Left ventricle myocardium inferior (tissue), 1 donor: ENCODE measurements around the gene CAPN5. TPM values are rescaled to one million over a fixed set of nuclear protein-coding genes. Genes with fewer than 3 reads are reported as not detected.

ENCODE experiments used
- DNase-seq: peaks from one replicate; pipeline ENCODE4 v3.0.0-alpha.2; 2020
- H3K27ac ChIP-seq: fragments of 200-600 bp; replicated peaks from 2 replicates; pipeline ENCODE4 v1.8.0; 2021
- H3K27me3 ChIP-seq: fragments of 200-600 bp; 2 replicates; pipeline ENCODE4 v1.8.0; 2021; ENCODE audit warnings: low read depth
- H3K36me3 ChIP-seq: fragments of 200-600 bp; 2 replicates; pipeline ENCODE4 v1.8.0; 2021
- H3K4me1 ChIP-seq: fragments of 200-600 bp; 2 replicates; pipeline ENCODE4 v1.8.0; 2021
- H3K4me3 ChIP-seq: fragments of 200-600 bp; 2 replicates; pipeline ENCODE4 v1.8.0; 2021; ENCODE audit warnings: mild to moderate bottlenecking, moderate library complexity
- H3K9me3 ChIP-seq: fragments of 200-600 bp; replicated peaks from 2 replicates; pipeline ENCODE4 v1.8.0; 2021
- CTCF ChIP-seq: fragments of 200-600 bp; IDR thresholded peaks from 2 replicates; pipeline ENCODE4 v1.8.0; 2021; ENCODE audit warnings: antibody characterized with exemption, mild to moderate bottlenecking, borderline replicate concordance
- intact Hi-C: fragments of 100-400 bp; cut with micrococcal nuclease; formaldehyde crosslinking; loops from one replicate; pipeline ENCODE4 v1.11.0; 2022
- total RNA-seq: library from RNA; stranded (reverse); fragmentation: NEBNext Ultra II Directional; extraction: Animal tissue kit (Norgen Biotek cat#: 25700); gene quantifications from one replicate; pipeline ENCODE4 v1.2.1, GENCODE V29; 2021
- donor health status: DM: no; HTN: yes; CAD: no; lungs with severe emphysema.

CAPN5 gene
- total RNA-seq, 1 donor from 2014 or later, result 2.3 TPM

DNA sequence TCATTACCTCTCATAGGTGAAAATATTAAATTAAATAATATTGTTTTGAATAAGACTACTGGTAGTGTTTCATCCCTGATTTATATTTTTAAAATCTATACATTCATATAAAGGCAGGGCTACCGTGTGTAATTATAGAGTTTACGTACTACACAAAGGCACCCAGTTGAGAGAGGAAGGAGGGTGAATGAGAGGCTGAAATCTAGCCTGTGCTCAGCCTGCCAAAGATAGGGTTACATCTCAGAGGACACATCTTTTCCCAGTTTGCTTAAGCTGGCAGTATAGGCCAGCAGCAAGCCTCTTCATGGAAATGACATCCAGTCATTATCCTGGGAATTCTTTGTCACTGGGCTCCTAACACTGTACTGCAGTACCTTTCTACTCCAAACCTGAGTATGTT, 40.0 kb upstream of the CAPN5 start:
- TF ChIP-seq CTCF, result no peak
- Histone ChIP-seq H3K27ac (no peak overlapping the region), H3K4me3 (no peak overlapping the region), H3K36me3 (no peaks in the 10 kb centered on the region), H3K9me3 (no peaks in the 10 kb centered on the region), H3K4me1 (peaks cover 4% of the 10 kb centered on the region), H3K27me3 (peaks cover 20% of the 10 kb centered on the region)
- intact Hi-C loops, result no loop called here
- DNase-seq, result no peak

DNA sequence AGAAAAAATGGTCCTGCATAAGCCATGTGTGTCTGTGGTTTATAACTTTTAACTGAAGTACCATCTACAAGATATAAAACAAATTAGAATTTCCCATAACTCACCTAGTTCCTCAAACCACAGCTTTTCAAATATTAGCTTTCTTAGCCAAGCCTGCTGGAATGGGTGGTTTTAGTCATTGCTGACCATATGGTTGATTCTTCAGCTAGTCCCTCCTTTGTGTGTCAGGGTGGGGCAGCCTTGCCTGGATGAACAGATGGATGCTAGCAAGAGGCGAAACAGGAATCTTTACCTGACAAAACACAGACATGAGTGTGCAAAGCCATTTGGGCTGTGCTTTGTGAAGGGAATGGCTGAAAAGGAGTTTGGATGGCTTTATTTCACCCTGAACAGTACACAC, 39.5 kb upstream of the CAPN5 start:
- Histone ChIP-seq H3K36me3 (no peaks in the 10 kb centered on the region), H3K27ac (no peak overlapping the region), H3K4me3 (no peak overlapping the region), H3K9me3 (no peaks in the 10 kb centered on the region), H3K27me3 (peaks cover 25% of the 10 kb centered on the region), H3K4me1 (peaks cover 4% of the 10 kb centered on the region)
- no peak for DNase-seq
- intact Hi-C loops, result no loop called here
- TF ChIP-seq CTCF, result no peak

- Histone ChIP-seq H3K27ac (no peak overlapping the region), H3K36me3 (no peaks in the 10 kb centered on the region), H3K4me1 (peaks cover 4% of the 10 kb centered on the region), H3K4me3 (no peak overlapping the region), H3K9me3 (no peaks in the 10 kb centered on the region), H3K27me3 (peaks cover 47% of the 10 kb centered on the region)
- DNase-seq, result no peak
- TF ChIP-seq CTCF, result no peak
- intact Hi-C loops, result no loop called here
Observed at GRCh38 chr11:77029829-77030228, 36.9 kb upstream of the CAPN5 start.

- H3K27ac ChIP-seq, result no peak overlapping the region
- DNase-seq, result no peak
- no peaks in the 10 kb centered on the region for H3K9me3 ChIP-seq
- no peaks in the 10 kb centered on the region for H3K36me3 ChIP-seq
- no peak overlapping the region for H3K4me3 ChIP-seq
- no peak for TF ChIP-seq CTCF
- H3K27me3 ChIP-seq, result peaks cover 58% of the 10 kb centered on the region
- intact Hi-C loops, result no loop called here
- peaks cover 4% of the 10 kb centered on the region for H3K4me1 ChIP-seq
Observed at GRCh38 chr11:77030834-77031414, 35.8 kb upstream of the CAPN5 start.

- Histone ChIP-seq H3K9me3 (no peaks in the 10 kb centered on the region), H3K36me3 (no peaks in the 10 kb centered on the region), H3K4me1 (peaks cover under 1% of the 10 kb centered on the region), H3K4me3 (no peak overlapping the region), H3K27me3 (peaks cover 65% of the 10 kb centered on the region), H3K27ac (no peak overlapping the region)
- no peak for TF ChIP-seq CTCF
- DNase-seq, result no peak
- intact Hi-C loops, result no loop called here
Observed at GRCh38 chr11:77031599-77031998, 35.2 kb upstream of the CAPN5 start.
